SK-MEL-5 (cell line): ENCODE results near the gene SCYGR6. TPM values are rescaled to one million over a fixed set of nuclear protein-coding genes. Genes with fewer than 3 reads are reported as not detected.
"Not testable (repeated sequence)": the region's sequence is repeated elsewhere in the genome, so short reads cannot be mapped to it uniquely, and the experiment has no call there.

Experiments used
- DNase-seq: peaks from one replicate; pipeline ENCODE4 v3.0.0-alpha.2; 2016; ENCODE audit warnings: low read depth, low spot score
- in situ Hi-C: cut with HindIII; loops from 2 replicates; pipeline ENCODE4 v1.10.0; 2016; ENCODE audit warnings: low sequenced_read_pairs, high pct_unique_total_duplicates, low pct_unique_long_range_greater_than_20kb
- polyA plus RNA-seq, 2 experiments: library from polyadenylated mRNA; depleted of rRNA; stranded (reverse); fragments of >200 nt; gene quantifications; 2 replicates each; pipeline ENCODE4 v1.2.3, GENCODE V29; 2015
- total RNA-seq: library from RNA; depleted of rRNA; stranded (reverse); fragments of >200 nt; shearing (Covaris generic); gene quantifications from 2 replicates; pipeline ENCODE4 v1.2.3, GENCODE V29; 2014; rRNA removed

SCYGR6 gene
- not detected in 2 replicates for total RNA-seq
- not detected in 2 replicates for polyA plus RNA-seq (2015; cell fraction: cytosol; rRNA removed)
- polyA plus RNA-seq (2015; cell fraction: nucleus; rRNA removed) = not detected in 2 replicates

GRCh38 chr2:227724394-227725039, at the start of gene SCYGR6:
Gene SCYGR6, minus strand, starts transcription at chr2:227724757. Its CDS starts 0 bp downstream, at chr2:227724757.
- DNase-seq = no peak
- in situ Hi-C loops = no loop called here

GRCh38 chr2:227774011-227774624, 49.6 kb upstream of the SCYGR6 start:
- in situ Hi-C loops = no loop called here
- DNase-seq = peak; percentile 20

- DNase-seq = no peak
- in situ Hi-C loops = no loop called here
Measured at GRCh38 chr2:227772932-227773331, 48.4 kb upstream of the SCYGR6 start.

GRCh38 chr2:227772197-227772661, 47.7 kb upstream of the SCYGR6 start:
- in situ Hi-C loops = no loop called here
- no peak for DNase-seq

GRCh38 chr2:227767830-227768229, 43.3 kb upstream of the SCYGR6 start:
- in situ Hi-C loops = no loop called here

GRCh38 chr2:227766373-227766883, 41.9 kb upstream of the SCYGR6 start:
- peak; percentile 86 for DNase-seq
- in situ Hi-C loops = no loop called here

More at GRCh38 chr2:227767830-227768229, 43.3 kb upstream of the SCYGR6 start:
- DNase-seq = no peak

- DNase-seq = no peak
- in situ Hi-C loops = no loop called here
Measured at GRCh38 chr2:227765788-227766372, 41.3 kb upstream of the SCYGR6 start.

- in situ Hi-C loops = no loop called here
- DNase-seq = no peak
Measured at GRCh38 chr2:227761740-227762476, 37.4 kb upstream of the SCYGR6 start.

GRCh38 chr2:227759411-227760118, 35.0 kb upstream of the SCYGR6 start:
- peak; percentile 12 for DNase-seq
- in situ Hi-C loops = no loop called here

GRCh38 chr2:227756261-227756660, 31.7 kb upstream of the SCYGR6 start:
- DNase-seq, in situ Hi-C loops: not testable (repeated sequence)

GRCh38 chr2:227748079-227748478, 23.5 kb upstream of the SCYGR6 start:
- in situ Hi-C loops = no loop called here
- peak; percentile 66 for DNase-seq

GRCh38 chr2:227745594-227745993, 21.0 kb upstream of the SCYGR6 start, which contains the start of gene SCYGR8:
Gene SCYGR8, plus strand, starts transcription at chr2:227745894. Its CDS starts 0 bp downstream, at chr2:227745894.
- in situ Hi-C loops = no loop called here
- DNase-seq = no peak

- in situ Hi-C loops = not testable (repeated sequence)
- peak; percentile 61 for DNase-seq
Measured at GRCh38 chr2:227740705-227741104, 16.1 kb upstream of the SCYGR6 start.

GRCh38 chr2:227739351-227739750, 14.8 kb upstream of the SCYGR6 start:
- DNase-seq = no peak
- in situ Hi-C loops = no loop called here

- DNase-seq = no peak
- in situ Hi-C loops = no loop called here
Measured at GRCh38 chr2:227728035-227728434, 3.5 kb upstream of the SCYGR6 start, which contains the start of gene SCYGR7. Gene SCYGR7, plus strand, starts transcription at chr2:227728335. Its CDS starts 0 bp downstream, at chr2:227728335.

GRCh38 chr2:227722821-227723220, 1.7 kb downstream of the SCYGR6 start:
- DNase-seq, in situ Hi-C loops: not testable (repeated sequence)

GRCh38 chr2:227720680-227721079, 3.9 kb downstream of the SCYGR6 start:
- no peak for DNase-seq
- in situ Hi-C loops = no loop called here
